Lung (tissue), 16 donors: Measurements from ENCODE around the gene PPT2. TPM values are rescaled to one million over a fixed set of nuclear protein-coding genes. Genes with fewer than 3 reads are reported as not detected.

ENCODE experiments used
- ATAC-seq: fragments of 200-7000 bp; cut with Tn5 transposase; one replicate; pipeline ENCODE4 v1.9.1; 2020; ENCODE audit warnings: moderate number of reproducible peaks; ENCODE audit not compliant: insufficient read depth, low FRiP score
- DNase-seq, 3 donors: peaks; one replicate each; pipeline ENCODE4 v3.0.0-alpha.2; 2013 to 2017
- H3K27ac ChIP-seq, 2 donors: one replicate each; pipeline ENCODE4 v1.5.1; 2013; ENCODE audit warnings: mild to moderate bottlenecking in 2 of 2, moderate library complexity in 2 of 2, control low read depth in 1 of 2, inconsistent platforms in 1 of 2, low read depth in 1 of 2, low read length in 1 of 2
- H3K27me3 ChIP-seq, 3 donors: one replicate each; pipeline ENCODE4 v1.5.1; 2013; ENCODE audit warnings: low read length in 2 of 3; ENCODE audit not compliant: control insufficient read depth in 3 of 3, insufficient read depth in 3 of 3
- H3K36me3 ChIP-seq, 4 donors: one replicate each; pipeline ENCODE4 v1.5.1; 2013; ENCODE audit warnings: low read length in 4 of 4, mild to moderate bottlenecking in 1 of 4, moderate library complexity in 1 of 4; ENCODE audit not compliant: control insufficient read depth in 4 of 4, insufficient read depth in 4 of 4
- H3K4me1 ChIP-seq, 5 donors: one replicate each; pipeline ENCODE4 v1.5.1; 2013; ENCODE audit warnings: low read length in 5 of 5, mild to moderate bottlenecking in 2 of 5, moderate library complexity in 1 of 5; ENCODE audit not compliant: control insufficient read depth in 5 of 5, insufficient read depth in 5 of 5
- H3K4me3 ChIP-seq: one replicate; pipeline ENCODE4 v1.5.1; 2013; ENCODE audit warnings: mild to moderate bottlenecking, control low read depth, moderate library complexity
- H3K9ac ChIP-seq, 2 donors: one replicate each; pipeline ENCODE4 v1.5.1; 2013; ENCODE audit warnings: low read length in 2 of 2, control low read depth in 1 of 2; ENCODE audit not compliant: insufficient read depth in 1 of 2
- H3K9me3 ChIP-seq, 4 donors: one replicate each; pipeline ENCODE4 v1.5.1; 2013; ENCODE audit warnings: low read length in 3 of 4, mild to moderate bottlenecking in 1 of 4, moderate library complexity in 1 of 4; ENCODE audit not compliant: control insufficient read depth in 4 of 4, insufficient read depth in 3 of 4
- CTCF ChIP-seq: IDR thresholded peaks from 2 replicates; pipeline ENCODE4 v1.5.1; 2012; ENCODE audit warnings: mild to moderate bottlenecking; ENCODE audit errors: control extremely low read depth, extremely low read depth
- WGBS, 2 donors: extraction: QIAGEN DNeasy Blood & Tissue Kit; methylation state at CpG; one replicate each; pipeline ENCODE4 v1.1.7; 2013; 5-methylcytosine and 5-hydroxymethylcytosine counted together
- long read RNA-seq, 5 donors: transcript quantifications; one replicate each; lab custom pipeline, GENCODE V29; 2026
- polyA plus RNA-seq, 2 donors: library from polyadenylated mRNA; stranded (reverse); fragments of 200-250 nt; gene quantifications; one replicate each; pipeline ENCODE4 v1.2.1, GENCODE V29; 2013
- total RNA-seq, 2 donors: library from RNA; depleted of rRNA in 1 of 2; stranded (reverse); fragments of >200 nt in 1 of 2; gene quantifications; one replicate each; pipeline ENCODE4 v1.2.1, GENCODE V29; 2014 to 2021
- donor health status: control.
- donor health status: control.
- donor health status: Bipolar disorder and iron deficiency.
- donor health status: healthy.
- donor health status: DM: yes; HTN: yes; CAD: no.

PPT2 gene
- total RNA-seq (100 to 1,000 TPM in 1 of 2 donors, 10 to 100 TPM in 1; 14.9 to 212 TPM), polyA plus RNA-seq (1 to 10 TPM; 5.7 to 7.3 TPM)
- long read RNA-seq, donor 1, partial matches to known transcripts, result 0 of 4 reads
- long read RNA-seq, donor 1, other reads (novel, unspliced or antisense), result 0 of 4 reads
- long read RNA-seq, donor 2, partial matches to known transcripts, result 0 of 2 reads
- long read RNA-seq, donor 2, other reads (novel, unspliced or antisense), result 0 of 2 reads
- long read RNA-seq, donor 3, partial matches to known transcripts, result 0 of 1 reads
- long read RNA-seq, donor 3, other reads (novel, unspliced or antisense), result 0 of 1 reads
- long read RNA-seq, donor 4, partial matches to known transcripts, result 0 of 1 reads
- long read RNA-seq, donor 4, other reads (novel, unspliced or antisense), result 0 of 1 reads
- long read RNA-seq, donor 5, partial matches to known transcripts, result 0 of 4 reads
- long read RNA-seq, donor 5, other reads (novel, unspliced or antisense), result 0 of 4 reads

DNA sequence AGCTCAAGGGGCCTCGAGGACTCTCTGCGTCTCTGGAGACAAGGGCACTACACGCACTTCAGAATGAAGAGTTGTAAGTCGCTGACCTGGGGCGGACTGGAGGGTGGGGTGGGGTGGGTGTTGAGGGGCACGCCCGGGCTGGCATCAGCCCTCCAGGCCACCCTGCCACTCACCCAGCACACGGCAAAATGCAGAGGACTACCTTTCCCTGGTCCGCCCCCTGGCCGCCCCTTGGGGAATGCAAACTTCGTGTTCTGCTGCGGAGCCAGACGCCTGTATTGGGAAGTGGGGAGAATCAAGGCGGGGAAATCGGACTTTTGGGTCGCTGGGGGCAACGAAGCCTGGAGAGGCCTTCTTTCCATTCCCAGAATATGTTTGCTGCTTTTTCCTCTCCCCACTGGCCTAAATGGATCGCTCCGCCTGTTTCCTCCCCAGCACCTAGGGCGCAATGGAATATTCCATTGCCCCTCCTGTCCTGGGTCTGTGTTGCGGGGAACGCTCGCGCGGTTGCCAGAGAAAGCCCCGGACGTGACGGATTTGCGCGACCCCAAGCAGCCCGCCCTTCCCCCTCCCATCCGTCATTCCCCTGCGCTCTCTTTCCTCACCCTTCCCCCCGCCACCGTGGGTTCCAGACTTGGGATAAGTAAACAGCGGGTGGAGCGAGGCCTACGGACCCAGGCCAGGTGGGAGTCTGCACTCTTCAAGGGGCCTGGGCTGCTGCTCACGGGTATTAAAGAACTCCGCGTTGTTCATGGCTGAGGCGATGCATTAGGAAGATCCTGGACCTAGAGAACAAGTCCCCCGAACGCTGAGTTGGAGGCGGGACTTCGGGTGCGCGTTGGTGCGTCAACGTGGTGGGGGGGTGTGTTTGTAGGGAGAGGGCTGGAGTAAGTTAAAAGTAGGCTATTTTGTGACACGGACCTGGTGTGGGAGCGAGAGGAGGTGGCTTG, at the start of gene PPT2:
Gene PPT2 (plus strand): TSS at position 578 of the 950 bp plus-strand sequence. CDS start 454 bp downstream, outside the sequence.
- 3 to 5% methylated on average over 52 of the region's 52 CpGs for WGBS, 2 donors
- DNase-seq, result peak; percentile 95 to 98 (median 97)
- peaks cover 0 to 41% (median 25%) of the 10 kb centered on the region in 3 donors for H3K27me3 ChIP-seq
- peaks cover 4 to 26% (median 10%) of the 10 kb centered on the region in 4 donors for H3K36me3 ChIP-seq
- H3K4me1 ChIP-seq, result peaks cover 2 to 37% (median 16%) of the 10 kb centered on the region in 5 donors
- TF ChIP-seq CTCF, result no peak
- H3K9ac ChIP-seq, result peak within 1 kb of the TSS; percentile 74 to 79
- no peaks in the 10 kb centered on the region for H3K9me3 ChIP-seq
- H3K27ac ChIP-seq, result peak within 1 kb of the TSS; percentile 78 to 87
- peak within 1 kb of the TSS; percentile 69 for H3K4me3 ChIP-seq
- peak; percentile 51 for ATAC-seq

- ATAC-seq, result no peak
- H3K27me3 ChIP-seq, result peaks cover 0 to 14% (median 0%) of the 10 kb centered on the region in 3 donors
- peaks cover 9 to 20% (median 12%) of the 10 kb centered on the region in 5 donors for H3K4me1 ChIP-seq
- H3K9me3 ChIP-seq, result no peaks in the 10 kb centered on the region
- DNase-seq, result no peak
- TF ChIP-seq CTCF, result no peak
- H3K9ac ChIP-seq, result no peak overlapping the region
- H3K36me3 ChIP-seq, result no peaks in the 10 kb centered on the region
- H3K27ac ChIP-seq, result no peak overlapping the region
- no peak overlapping the region for H3K4me3 ChIP-seq
- 78 to 87% methylated on average over 4 of the region's 4 CpGs for WGBS, 2 donors
These were observed 48.5 kb upstream of the PPT2 start for GRCh38 chr6:32105433-32105832.

GRCh38 chr6:32107406-32107805, 46.5 kb upstream of the PPT2 start:
- DNase-seq (no peak), ATAC-seq (peak; percentile 12)
- Histone ChIP-seq H3K9me3 (no peaks in the 10 kb centered on the region), H3K4me3 (no peak overlapping the region), H3K27ac (peak overlapping the region; percentile 10 to 83), H3K27me3 (peaks cover 0 to 14% (median 0%) of the 10 kb centered on the region in 3 donors), H3K9ac (peak overlapping the region in 1 of 2 donors; percentile 2), H3K36me3 (no peaks in the 10 kb centered on the region), H3K4me1 (peaks cover 9 to 40% (median 28%) of the 10 kb centered on the region in 5 donors)
- TF ChIP-seq CTCF, result no peak
- 58 to 80% methylated on average over 1 of the region's 1 CpG for WGBS, 2 donors
